EL (cell line): ENCODE data around the gene ANKRD33B.
"Not testable (repeated sequence)": the region's sequence is repeated elsewhere in the genome, so short reads cannot be mapped to it uniquely, and the experiment has no call there.

Source experiments
- DNase-seq: peaks from one replicate; pipeline ENCODE4 v3.0.0-alpha.2; 2016

Gene ANKRD33B

DNA sequence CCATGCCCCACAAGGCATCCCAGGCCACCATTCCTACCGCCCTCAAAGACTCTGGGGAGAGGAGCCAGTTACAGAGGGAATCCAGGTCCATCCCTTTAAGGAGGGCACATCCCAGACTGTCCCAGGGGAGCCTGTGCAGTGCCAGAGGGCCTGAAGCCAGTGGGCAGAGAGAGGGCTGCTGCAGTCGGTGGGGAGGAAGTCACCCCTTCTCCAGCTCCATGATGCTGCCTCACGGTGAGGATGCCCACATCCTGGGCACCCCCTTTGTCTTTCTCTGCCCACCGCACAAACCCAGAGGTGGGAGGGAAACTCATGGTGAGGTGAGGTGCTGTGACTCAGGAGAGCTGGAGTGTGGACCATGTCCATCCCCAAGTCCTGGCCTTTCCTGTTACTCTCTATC lies 26.2 kb upstream of the ANKRD33B start:
- no peak for DNase-seq

DNA sequence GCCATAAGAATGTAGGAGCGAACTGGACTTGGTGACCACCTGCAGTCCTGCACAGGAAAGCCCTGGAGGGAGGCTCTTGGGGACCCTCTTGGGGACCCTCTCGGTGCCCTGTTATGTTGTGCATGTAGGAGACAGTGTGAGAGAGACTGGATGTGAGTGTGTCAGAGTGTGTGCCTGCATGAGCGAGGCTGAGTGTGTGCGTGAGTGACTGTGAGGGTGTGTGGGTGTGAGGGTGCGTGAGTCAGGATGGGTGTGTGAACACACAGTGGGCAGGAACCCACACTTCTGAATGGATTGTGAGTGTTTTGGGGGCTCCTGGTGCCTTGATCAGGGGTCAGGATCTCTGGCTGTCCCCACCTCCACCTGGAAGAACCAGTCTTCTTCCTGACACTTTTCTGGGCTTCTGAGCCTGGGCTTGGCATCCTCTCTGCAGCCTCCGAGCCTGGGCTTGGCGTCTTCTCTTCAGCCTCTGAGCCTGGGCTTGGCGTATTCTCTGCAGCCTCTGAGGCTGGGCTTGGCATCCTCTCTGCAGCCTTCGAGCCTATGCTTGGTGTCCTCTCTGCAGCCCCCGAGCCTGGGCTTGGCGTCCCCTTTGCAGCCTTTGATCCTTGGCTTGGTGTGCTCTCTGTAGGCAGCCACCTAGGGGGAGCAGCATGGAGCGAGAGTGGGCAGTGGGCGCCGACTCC lies 25.6 kb upstream of the ANKRD33B start:
- DNase-seq: no peak

DNA sequence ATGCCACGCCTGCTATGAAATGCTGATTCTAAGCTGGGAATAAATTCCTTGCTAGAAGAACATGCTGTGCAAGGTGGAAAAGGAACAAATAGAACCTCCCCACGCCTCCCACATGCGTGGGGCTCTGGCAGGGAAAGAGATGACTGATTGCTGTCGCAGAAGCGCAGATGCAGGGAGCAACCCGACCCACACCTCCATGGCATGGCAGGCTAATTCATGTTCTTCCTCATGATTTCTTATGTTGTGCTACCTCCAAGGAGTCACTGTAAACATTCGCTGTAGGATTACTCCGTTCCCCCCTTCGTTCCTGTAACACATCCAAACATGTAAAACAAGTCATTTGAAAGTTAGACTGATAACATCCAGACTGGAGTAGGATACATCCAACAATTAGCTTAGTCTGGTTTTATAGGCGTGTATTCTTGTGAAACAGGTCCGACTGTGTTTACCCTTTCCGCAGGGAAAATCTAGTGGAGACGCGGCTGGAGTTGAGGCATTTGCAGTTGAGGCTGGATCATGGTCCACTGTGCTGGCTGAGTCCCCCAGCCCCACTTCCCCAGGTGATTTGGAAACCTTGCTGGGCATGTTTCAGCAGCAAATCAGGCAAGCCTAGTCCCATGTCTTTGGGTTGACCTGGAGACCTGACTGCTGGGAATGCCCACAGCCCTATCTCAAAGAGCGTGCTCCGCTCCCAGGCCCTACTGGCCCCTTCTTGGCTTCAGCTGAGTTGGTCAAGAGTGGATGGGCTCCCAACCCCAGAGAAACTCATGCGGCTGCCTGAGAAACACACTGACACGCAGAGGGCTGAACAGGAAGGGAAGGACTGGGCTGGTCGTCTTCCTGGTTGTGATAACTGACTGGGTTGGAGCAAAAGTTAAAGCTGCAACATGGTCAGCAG lies 24.8 kb upstream of the ANKRD33B start:
- DNase-seq: no peak

DNA sequence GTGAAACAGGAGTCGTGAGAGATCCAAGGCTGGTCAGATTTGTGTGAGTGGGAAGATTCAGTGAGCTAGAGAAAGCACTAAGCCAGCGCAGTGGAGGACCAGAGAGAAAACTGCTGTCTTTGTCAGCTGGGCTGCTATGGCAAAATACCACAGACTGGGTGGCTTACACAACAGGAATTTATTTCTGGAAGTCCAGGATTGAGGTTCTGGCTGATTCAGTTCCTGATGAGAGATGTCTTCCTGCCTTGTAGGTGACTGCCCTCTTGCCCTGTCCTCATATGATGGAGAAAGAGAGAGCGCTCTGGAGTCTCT lies 24.2 kb upstream of the ANKRD33B start:
- DNase-seq: peak; percentile 31

DNA sequence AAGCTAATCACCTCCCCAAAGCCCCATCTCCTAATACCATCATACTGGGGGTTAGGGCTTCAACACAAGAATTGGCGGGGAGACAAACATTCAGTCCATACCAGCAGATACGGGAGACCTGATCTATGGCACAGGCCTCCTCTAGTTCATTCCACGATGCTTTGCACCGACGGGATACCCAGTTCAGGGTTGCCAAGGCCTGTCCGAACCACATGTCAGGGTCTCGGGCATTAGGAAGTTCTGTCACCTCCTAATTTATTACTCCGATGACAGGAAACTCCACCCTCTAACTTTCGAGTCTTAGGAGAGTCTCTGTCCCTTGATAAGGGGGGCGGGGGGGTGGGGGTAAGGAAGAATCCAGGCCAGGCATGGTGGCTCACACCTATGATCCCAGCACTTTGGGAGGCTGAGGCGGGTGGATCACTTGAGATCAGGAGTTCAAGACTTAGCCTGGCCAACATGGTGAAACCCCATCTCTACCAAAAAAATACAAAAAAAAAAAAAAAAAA lies 23.8 kb upstream of the ANKRD33B start:
- no peak for DNase-seq

DNA sequence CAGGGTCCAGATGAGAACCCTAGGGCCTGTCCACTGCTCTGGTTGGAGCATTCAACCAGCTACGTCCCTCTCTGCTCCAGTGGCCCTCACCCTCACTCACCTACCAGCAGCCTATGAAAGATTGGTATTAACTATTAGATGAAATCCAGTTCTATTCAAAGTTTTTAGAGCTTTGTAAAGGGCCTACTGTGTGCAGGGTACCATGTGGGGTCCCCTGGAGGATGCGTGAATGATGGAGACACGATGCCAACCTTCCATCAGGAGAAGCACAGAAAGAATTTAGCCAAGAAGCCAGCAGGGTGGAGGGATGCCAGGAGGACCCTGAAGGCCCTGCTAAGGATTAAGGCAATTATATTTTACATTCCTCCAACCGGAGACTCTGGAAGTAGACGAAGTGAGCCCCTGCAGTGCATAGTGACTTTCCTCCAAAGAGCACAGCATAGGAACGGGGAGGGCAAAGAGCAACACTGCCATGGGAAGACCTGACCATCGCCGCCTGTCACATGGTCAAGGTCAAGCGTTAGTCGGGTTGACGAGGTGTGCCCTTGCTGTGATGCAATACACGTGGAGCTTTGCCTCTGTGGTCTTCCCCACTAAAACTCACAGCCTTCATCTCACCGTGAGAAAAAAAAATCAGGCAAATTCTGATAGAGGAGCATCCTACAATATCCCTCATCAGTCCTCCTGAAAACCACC lies 22.8 kb upstream of the ANKRD33B start:
- no peak for DNase-seq

DNA sequence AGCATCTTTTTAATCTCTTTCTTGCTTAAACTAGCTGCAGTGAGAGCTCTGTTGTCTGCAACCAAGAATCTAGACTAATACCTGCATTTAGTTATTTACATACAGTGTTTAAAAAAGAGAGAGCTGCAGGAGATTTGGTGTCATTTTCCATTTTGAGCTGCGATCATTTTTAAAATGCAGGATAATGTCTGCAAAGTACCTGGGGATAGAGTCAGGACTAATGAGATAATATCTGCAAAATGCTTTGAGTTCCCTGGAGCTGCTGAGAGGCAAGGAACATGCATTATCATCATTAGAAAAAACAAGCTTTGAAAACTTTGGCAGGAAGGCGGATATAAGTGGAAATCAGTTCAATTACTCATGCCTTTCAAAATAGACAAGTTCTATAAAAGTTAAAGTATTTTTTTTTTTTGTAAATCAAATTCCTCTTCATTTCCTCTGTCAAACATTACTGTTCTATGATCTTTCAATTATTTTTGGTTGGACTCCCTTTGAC lies 21.8 kb upstream of the ANKRD33B start:
- no peak for DNase-seq

DNA sequence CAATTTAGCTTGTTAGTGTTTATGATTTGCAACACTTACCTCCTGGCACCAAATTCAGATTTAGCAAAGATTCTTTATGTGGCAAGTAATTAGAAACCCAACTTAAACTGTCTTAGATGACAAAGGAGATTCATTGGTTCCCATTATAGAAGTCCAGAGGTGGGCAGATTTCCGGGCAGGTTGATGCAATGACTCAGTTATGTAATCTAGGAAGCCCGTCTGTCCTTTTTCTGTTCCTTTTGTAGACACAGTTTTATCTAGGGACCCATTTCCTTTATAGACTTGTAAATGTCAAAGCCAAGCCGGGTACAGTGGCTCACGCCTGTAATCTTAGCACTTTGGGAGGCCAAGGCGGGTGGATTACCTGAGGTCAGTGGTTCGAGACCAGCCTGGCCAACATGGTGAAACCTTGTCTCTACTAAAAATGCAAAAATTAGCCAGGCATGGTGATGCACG lies 20.3 kb upstream of the ANKRD33B start:
- no peak for DNase-seq

DNA sequence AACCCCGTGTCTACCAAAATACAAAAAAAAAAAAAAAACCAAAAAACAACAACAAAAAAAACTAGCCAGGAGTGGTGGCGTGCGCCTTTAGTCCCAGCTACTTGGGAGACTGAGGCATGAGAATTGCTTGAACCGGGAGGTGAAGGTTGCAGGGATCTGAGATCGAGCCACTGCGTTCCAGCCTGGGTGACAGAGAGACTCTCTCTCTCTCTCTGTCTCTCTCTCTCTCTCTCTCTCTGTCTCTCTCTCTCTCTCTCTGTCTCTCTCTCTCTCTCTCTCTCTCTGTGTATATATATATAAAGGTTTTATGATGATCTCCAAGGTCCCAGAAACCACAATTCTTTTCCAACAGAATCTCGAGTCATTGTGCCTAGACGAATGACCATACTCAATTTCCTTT lies 18.8 kb upstream of the ANKRD33B start:
- no peak for DNase-seq

DNA sequence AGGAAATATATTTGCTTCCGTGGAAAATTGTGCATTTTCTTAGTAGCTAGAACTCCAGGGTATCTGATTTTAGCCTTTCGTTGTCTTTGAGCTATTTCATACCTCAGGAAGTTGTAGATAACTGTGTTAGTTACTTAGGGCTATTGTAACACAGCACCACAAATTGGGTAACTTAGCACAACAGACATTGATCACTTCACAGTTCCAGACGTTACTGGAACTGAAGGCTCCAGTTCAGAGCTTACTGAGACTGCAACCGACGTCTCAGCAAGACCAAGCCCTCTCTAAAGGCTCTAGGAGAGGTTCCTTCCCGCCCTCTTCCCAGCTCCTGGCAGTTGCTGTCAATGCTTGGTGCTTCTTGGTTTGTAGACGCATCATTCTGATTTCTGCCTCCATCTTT lies 17.7 kb upstream of the ANKRD33B start:
- DNase-seq: no peak

DNA sequence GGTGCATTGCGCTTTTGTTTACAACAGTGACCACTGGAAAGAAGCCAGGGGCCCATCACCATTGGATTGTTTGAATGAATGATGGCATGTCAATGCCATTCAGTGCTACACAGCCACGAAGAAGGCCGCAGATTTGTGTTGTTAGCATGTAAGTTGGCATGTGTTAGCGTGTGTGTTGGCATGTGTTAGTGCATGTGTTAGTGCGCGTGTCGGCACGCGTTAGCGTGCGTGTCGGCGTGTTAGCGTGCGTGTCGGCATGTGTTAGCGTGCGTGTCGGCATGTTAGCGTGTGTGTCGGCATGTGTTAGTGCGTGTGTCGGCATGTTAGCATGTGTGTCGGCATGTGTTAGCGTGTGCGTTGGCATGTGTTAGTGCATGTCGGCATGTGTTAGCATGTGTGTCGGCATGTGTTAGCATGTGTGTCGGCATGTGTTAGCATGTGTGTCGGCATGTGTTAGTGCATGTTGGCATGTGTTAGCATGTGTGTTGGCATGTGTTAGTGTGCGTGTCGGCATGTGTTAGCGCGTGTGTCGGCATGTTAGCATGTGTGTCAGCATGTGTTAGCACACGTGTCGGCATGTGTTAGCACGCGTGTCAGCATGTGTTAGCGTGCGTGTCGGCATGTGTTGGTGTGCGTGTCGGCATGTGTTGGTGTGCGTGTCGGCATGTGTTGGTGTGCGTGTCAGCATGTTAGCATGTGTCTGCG lies 15.3 kb upstream of the ANKRD33B start:
- DNase-seq: no peak

DNA sequence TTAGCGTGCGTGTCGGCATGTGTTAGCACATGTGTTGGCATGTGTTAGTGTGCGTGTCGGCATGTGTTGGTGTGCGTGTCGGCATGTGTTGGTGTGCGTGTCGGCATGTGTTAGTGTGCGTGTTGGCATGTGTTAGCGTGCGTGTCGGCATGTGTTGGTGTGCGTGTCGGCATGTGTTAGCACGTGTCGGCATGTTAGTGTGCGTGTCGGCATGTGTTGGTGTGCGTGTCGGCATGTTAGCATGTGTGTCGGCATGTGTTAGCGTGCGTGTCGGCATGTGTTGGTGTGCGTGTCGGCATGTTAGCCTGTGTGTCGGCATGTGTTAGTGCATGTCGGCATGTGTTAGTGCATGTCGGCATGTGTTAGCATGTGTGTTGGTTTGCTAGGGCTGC lies 14.8 kb upstream of the ANKRD33B start:
- DNase-seq: not testable (repeated sequence)

DNA sequence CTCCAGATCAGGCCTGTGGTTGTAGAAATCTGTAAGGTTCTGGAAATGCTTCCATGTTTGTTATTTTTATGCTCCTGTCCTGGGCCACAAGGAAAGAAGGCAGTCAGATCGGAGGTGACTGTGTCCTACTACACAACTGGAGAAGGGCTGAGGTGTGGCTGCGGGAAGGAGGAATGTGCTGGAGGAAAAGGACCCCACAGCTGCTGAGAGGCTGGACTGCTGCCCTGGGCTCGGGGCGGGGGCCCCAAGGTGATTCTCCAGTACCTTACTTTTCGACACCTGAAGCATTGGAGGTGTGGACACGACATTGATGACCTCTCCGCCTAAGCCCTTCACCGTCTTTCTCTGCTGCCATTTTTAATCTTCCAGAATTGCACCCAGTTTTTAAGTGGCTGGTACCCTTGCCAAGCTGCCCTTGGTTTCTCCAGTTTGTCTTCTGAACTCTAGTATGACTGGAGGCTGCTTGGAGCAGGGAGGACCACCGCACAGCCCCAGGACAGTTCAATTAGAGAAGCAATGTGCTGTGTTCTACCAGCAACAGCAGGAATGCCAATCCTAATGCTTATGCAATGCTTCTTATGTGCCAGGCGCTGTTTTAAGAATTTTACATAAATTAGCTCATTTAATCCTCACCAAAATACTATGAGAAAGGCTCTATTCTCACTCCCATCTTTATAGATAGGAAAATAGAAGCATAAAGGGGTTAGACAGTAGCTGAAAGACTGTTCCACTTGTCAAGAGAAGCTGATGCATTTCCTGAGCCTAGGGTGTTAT lies 13.5 kb upstream of the ANKRD33B start:
- DNase-seq: peak; percentile 39

DNA sequence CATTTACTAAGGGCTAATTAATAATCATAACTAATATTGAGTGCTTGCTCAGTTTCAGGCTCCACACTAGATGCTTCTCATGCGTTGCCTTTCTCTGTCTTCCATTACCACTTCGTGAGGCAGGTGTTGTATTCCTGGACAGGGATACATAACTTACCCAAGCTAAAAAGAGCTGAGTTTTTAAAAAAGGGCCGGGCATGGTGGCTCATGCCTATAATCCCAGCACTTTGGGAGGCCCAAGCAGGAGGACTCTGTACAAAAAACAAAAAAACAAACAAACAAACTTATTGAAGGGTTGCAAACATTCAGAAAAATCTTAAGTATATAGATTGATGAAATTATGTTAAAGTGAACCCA lies 12.1 kb upstream of the ANKRD33B start:
- no peak for DNase-seq

DNA sequence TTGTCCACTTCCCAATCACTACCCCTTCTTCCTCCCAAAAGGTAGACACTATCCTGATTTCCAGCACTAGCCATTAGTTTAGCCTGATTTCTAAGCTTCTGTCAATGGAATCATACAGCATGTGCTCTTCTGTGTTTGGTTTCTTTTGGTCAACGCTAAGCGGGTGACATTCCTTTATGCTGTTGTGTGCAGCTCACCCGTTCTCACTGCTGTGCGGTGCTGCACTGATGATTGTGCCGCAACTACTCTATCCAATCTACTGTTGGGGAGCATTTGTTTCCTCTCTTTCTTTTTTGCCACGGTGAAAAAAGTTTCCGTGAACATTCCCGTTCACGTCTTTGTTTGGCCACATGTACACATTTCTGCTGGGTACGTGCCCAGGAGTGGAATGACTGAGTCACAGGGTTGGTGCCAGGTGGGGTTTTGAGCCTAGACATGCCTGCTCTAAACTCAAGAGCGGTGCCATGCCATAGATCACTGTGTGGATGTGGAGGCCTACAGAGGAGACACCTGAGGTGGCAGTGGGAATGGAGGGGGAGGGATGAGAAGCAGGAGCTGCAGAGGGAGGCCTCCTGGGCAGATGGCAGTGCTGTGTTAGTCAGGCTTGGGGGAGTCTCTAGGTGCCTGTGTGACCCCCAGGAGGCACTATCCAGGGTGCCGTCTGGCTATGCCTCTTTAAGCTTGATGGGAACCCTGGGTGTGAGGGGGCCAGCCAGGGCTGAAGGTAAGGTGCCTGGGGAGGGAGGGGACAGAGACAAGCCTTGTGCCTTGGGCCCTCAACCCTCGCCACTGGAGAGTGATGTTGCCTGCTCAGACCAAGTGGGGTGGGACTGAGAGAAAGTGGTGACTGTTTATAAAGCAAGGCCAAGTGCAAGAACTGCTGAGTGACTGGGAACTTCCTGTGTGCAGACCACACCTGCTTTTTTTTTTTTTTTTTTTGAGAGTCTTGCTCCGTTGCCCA lies 11.4 kb upstream of the ANKRD33B start:
- peak; percentile 38 for DNase-seq

DNA sequence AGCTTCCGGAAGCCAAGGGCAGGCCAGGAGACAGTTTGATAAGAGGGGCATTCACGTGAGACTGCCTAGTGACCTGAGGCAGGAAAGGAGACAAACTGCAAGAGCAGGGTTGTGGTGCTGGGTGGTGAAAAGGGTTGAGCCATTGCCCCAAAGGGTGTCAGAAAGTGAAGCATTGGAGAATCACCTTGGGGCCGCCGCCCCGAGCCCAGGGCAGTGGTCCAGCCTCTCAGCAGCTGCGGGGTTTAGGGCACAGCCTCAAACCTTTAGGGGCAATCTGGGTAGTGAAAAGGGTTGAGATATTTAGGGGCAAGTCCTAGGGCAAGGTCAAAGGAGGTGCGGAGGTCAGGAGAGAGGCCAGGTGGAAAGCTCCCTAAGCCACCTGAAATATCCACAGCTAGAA lies 10.4 kb upstream of the ANKRD33B start:
- DNase-seq: no peak

DNA sequence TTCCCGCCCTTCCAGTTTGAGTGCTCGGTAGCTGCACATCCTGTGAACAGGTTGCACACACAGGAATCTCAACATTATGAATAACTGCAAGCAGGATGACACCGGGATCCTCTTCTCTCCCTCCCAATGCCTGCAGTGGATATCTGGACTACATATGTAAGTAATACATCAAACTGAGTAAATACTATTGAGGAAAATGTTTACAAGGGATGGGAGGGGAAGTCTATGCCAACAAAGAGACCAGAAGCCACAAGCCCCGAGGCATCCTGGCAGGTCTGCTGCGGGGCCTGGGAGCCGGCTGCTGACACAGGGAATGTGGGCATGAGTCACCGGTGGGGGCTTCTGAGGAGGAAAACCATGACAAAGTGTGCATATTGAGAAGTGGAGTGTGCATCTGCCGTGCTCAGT lies 8.6 kb upstream of the ANKRD33B start:
- peak; percentile 99 for DNase-seq

DNA sequence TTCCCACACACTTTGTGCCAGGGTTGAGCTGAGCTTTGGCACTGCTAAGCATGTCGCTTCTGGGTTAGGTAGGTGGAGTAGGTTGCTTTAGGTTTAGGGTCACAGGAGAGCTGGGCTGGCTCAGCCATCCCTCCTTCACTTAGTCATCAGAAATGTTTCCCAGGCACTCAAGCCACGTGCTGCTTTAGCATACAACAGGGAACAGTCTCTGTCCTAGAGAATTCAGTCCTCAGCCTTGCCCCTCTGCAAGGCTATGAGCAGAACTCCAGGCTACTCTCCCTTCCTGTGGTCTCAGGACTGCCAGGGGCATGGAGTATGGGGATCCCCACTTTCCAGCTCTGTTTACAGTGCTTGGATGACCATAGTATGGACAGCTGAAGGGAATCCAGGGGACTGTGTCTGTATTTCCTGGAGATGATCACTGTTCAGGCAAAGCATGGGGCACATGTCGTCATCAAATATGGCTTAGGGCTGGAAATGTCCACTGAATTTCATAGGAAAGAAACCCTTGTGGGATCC lies 7.5 kb upstream of the ANKRD33B start:
- peak; percentile 85 for DNase-seq

DNA sequence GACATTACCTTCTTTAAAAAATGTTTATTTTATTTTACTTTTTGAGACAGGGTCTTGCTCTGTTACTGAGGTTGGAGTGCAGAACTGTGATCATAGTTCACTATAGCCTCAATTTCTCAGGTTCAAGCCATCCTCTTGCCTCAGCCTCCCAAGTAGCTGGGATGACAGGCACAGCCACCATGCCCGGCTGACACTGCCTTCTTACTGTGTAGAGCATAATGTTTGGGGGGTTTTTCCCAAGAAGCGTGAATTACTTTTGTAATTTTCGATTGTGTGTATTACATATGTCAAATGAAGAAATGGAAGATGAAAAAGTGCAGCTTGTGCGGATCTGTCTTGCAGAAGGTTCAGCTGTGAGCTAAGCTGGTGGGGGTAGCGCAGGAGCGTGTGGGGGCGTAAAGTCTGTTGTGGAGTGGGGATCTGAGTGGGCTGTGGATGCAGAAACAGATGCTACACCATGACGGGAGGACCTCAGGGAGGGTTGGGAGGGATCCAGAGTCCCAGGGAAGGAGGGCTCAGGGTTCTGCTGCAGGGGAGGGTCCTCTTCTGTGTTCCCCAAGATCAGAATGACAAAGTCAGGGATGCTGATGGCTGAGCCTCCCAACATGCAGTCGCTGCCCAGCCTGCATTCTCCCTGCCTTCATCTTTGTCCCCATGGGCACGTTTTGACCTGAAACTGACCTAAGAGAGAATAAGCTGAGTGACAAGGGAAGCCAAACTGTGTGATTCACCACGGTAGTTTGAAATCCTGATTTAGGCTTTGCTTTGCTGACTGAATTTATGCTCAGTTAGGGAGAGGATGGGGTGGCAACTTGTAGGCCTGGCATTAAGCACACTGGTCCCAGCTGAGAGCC lies 6.8 kb upstream of the ANKRD33B start:
- DNase-seq: no peak

DNA sequence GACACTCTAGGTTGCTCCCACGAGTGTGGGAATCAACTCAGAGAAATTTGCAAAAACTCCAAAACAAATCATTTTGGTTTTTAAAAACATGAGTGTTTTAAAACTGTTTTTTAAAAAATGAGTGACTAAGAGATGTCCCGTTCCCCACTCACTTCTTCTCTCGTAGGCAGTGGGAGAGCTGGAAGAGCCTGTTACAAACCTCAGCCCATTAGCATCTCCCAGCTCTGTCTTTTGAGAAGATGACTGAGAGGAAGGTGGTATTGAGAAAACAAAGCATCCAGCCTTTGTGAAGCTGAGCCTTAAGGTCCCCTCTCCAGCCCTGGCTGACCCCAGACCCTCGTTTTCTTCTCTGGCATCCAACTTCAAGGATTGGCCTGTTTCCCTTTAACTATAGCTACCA lies 4.7 kb upstream of the ANKRD33B start:
- no peak for DNase-seq
